ENCODE measurements around the gene ESYT2.

Gene ESYT2

GRCh38 chr7:158766570-158767281 lies 62.6 kb downstream of the ESYT2 start:
- DNase-seq (ENCODE audit: low read depth) = no peak

GRCh38 chr7:158765020-158765419 lies 64.3 kb downstream of the ESYT2 start:
- DNase-seq (ENCODE audit: low read depth) = no peak

- DNase-seq (ENCODE audit: low read depth) = no peak
Measured at GRCh38 chr7:158763454-158764033, 65.8 kb downstream of the ESYT2 start.

GRCh38 chr7:158761945-158762344 lies 67.4 kb downstream of the ESYT2 start:
- no peak for DNase-seq (ENCODE audit: low read depth)

- DNase-seq (ENCODE audit: low read depth) = no peak
Measured at GRCh38 chr7:158760936-158761335, 68.4 kb downstream of the ESYT2 start.

- no peak for DNase-seq (ENCODE audit: low read depth)
Measured at GRCh38 chr7:158760445-158760764, 68.9 kb downstream of the ESYT2 start.

GRCh38 chr7:158759749-158760444 lies 69.4 kb downstream of the ESYT2 start:
- no peak for DNase-seq (ENCODE audit: low read depth)

- DNase-seq (ENCODE audit: low read depth) = no peak
Measured at GRCh38 chr7:158759245-158759614, 70.1 kb downstream of the ESYT2 start.

GRCh38 chr7:158758586-158759244 lies 70.6 kb downstream of the ESYT2 start:
- DNase-seq (ENCODE audit: low read depth) = no peak

- no peak for DNase-seq (ENCODE audit: low read depth)
Measured at GRCh38 chr7:158757404-158757989, 71.8 kb downstream of the ESYT2 start.

- no peak for DNase-seq (ENCODE audit: low read depth)
Measured at GRCh38 chr7:158754746-158755444, 74.4 kb downstream of the ESYT2 start.

- DNase-seq (ENCODE audit: low read depth) = no peak
Measured at GRCh38 chr7:158753900-158754299, 75.4 kb downstream of the ESYT2 start.

- DNase-seq (ENCODE audit: low read depth) = no peak
Measured at GRCh38 chr7:158751751-158752150, 77.6 kb downstream of the ESYT2 start.

- no peak for DNase-seq (ENCODE audit: low read depth)
Measured at GRCh38 chr7:158751199-158751598, 78.1 kb downstream of the ESYT2 start.

GRCh38 chr7:158750702-158751101 lies 78.6 kb downstream of the ESYT2 start:
- DNase-seq (ENCODE audit: low read depth) = no peak

GRCh38 chr7:158749396-158749795 lies 79.9 kb downstream of the ESYT2 start:
- DNase-seq (ENCODE audit: low read depth) = no peak

- DNase-seq (ENCODE audit: low read depth) = no peak
Measured at GRCh38 chr7:158748335-158748734, 81.0 kb downstream of the ESYT2 start.

- no peak for DNase-seq (ENCODE audit: low read depth)
Measured at GRCh38 chr7:158747408-158747807, 81.9 kb downstream of the ESYT2 start.

- DNase-seq (ENCODE audit: low read depth) = no peak
Measured at GRCh38 chr7:158746957-158747356, 82.4 kb downstream of the ESYT2 start.

- DNase-seq (ENCODE audit: low read depth) = no peak
Measured at GRCh38 chr7:158745057-158745715, 84.1 kb downstream of the ESYT2 start.

- DNase-seq (ENCODE audit: low read depth) = no peak
Measured at GRCh38 chr7:158744070-158744469, 85.2 kb downstream of the ESYT2 start.

- DNase-seq (ENCODE audit: low read depth) = no peak
Measured at GRCh38 chr7:158743219-158743618, 86.1 kb downstream of the ESYT2 start.
